Activated T-helper 2 cell treated with anti-CD3 and anti-CD28 coated beads, Interferon-gamma antibody, Interleukin-2, Interleukin-4, amounts not matched to agents 10 μg/mL and 5 μg/mL and 100 μg/mL, durations not matched to agents 14 hours and 24 hours and 36 hours (primary cell): ENCODE data around the gene SPOCK3. TPM values are rescaled to one million over a fixed set of nuclear protein-coding genes. Genes with fewer than 3 reads are reported as not detected.
"Not testable (repeated sequence)": the region's sequence is repeated elsewhere in the genome, so short reads cannot be mapped to it uniquely, and the experiment has no call there.

Experiments used
- DNase-seq: peaks from one replicate; pipeline ENCODE4 v3.0.0; 2021; ENCODE audit warnings: low spot score
- H3K27ac Mint-ChIP-seq: one replicate; pipeline ENCODE4 v1.8.0; 2021; ENCODE audit warnings: mixed read lengths
- H3K27me3 Mint-ChIP-seq: one replicate; pipeline ENCODE4 v1.8.0; 2021; ENCODE audit warnings: low read depth, mixed read lengths
- H3K36me3 Mint-ChIP-seq: one replicate; pipeline ENCODE4 v1.8.0; 2021; ENCODE audit warnings: low read depth, mixed read lengths
- H3K4me1 Mint-ChIP-seq: one replicate; pipeline ENCODE4 v1.8.0; 2021; ENCODE audit warnings: low read depth, mixed read lengths
- H3K4me3 Mint-ChIP-seq: one replicate; pipeline ENCODE4 v1.8.0; 2021; ENCODE audit warnings: low read depth, mild to moderate bottlenecking, moderate library complexity, mixed read lengths
- H3K9me3 Mint-ChIP-seq: one replicate; pipeline ENCODE4 v1.8.0; 2021; ENCODE audit warnings: mixed read lengths
- intact Hi-C: fragments of 100-400 bp; cut with micrococcal nuclease; formaldehyde crosslinking; loops from one replicate; pipeline ENCODE4 v1.15.1; 2023
- total RNA-seq: library from RNA; stranded (reverse); gene quantifications from 2 replicates; pipeline ENCODE4 v1.2.3, GENCODE V29; 2022

The SPOCK3 gene
- total RNA-seq = not detected in 2 replicates

- no peaks in the 10 kb centered on the region for H3K9me3 Mint-ChIP-seq
- H3K36me3 Mint-ChIP-seq = no peaks in the 10 kb centered on the region
- no peak for DNase-seq
- no peak within 1 kb of the TSS for H3K27ac Mint-ChIP-seq
- intact Hi-C loops = no loop called here
- H3K27me3 Mint-ChIP-seq = peaks cover 31% of the 10 kb centered on the region
- peak within 1 kb of the TSS; percentile 75 for H3K4me3 Mint-ChIP-seq
- H3K4me1 Mint-ChIP-seq = peaks cover 11% of the 10 kb centered on the region
These were observed at the start of gene SPOCK3 for GRCh38 chr4:167234316-167234881. SPOCK3 (minus strand) TSS chr4:167234494.

DNA sequence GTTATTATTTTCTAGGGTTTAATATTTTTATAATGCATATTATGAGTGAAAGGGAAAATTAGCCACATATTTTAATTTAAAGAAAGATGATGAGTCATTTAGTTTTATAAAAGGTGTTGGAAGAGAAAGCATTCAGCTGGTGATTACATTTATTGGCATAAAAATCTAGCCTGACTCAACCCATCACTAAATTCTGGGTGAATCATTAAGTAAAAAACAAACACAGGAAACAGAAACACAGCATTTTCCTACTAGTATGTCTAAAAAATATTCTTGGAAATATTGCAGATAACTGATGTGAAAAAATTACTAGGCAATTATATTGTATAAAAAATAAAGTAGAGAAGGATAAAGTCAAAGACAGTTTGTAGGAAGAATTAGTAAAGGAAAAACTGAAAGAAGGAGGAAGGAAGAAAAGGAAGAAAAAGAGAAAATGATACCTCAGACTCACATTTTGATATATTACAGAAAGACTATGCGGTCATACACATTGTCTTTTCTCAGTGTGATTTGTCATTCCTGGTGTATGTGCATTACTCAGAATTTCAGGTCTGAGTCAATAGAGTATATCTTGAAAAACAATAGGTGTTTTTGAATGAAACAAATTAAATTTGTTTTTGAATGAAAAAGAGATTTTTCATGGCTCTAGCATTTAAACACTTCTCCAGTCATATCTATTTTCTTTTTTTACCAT, 48.0 kb upstream of the SPOCK3 start:
- H3K36me3 Mint-ChIP-seq = no peaks in the 10 kb centered on the region
- DNase-seq = no peak
- no peak overlapping the region for H3K27ac Mint-ChIP-seq
- H3K9me3 Mint-ChIP-seq = peaks cover 16% of the 10 kb centered on the region
- H3K4me1 Mint-ChIP-seq = no peaks in the 10 kb centered on the region
- no peak overlapping the region for H3K4me3 Mint-ChIP-seq
- no peaks in the 10 kb centered on the region for H3K27me3 Mint-ChIP-seq
- intact Hi-C loops = no loop called here

DNA sequence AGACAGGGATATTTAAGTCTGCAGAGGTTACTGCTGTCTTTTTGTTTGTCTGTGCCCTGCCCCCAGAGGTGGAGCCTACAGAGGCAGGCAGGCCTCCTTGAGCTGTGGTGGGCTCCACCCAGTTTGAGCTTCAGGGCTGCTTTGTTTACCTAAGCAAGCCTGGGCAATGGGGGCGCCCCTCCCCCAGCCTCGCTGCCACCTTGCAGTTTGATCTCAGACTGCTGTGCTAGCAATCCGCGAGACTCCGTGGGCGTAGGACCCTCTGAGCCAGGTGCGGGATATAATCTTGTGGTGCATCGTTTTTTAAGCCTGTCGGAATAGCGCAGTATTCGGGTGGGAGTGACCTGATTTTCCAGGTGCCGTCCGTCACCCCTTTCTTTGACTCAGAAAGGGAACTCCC, 47.3 kb upstream of the SPOCK3 start:
- peaks cover 14% of the 10 kb centered on the region for H3K9me3 Mint-ChIP-seq
- H3K27me3 Mint-ChIP-seq, intact Hi-C loops, H3K4me1 Mint-ChIP-seq, H3K36me3 Mint-ChIP-seq, DNase-seq, H3K27ac Mint-ChIP-seq, H3K4me3 Mint-ChIP-seq: not testable (repeated sequence)

- no peak overlapping the region for H3K4me3 Mint-ChIP-seq
- no peaks in the 10 kb centered on the region for H3K27me3 Mint-ChIP-seq
- DNase-seq = no peak
- H3K4me1 Mint-ChIP-seq = no peaks in the 10 kb centered on the region
- no peak overlapping the region for H3K27ac Mint-ChIP-seq
- no peaks in the 10 kb centered on the region for H3K36me3 Mint-ChIP-seq
- intact Hi-C loops = no loop called here
- peaks cover 15% of the 10 kb centered on the region for H3K9me3 Mint-ChIP-seq
These were observed 40.1 kb upstream of the SPOCK3 start for GRCh38 chr4:167274351-167274750.

- Mint-ChIP-seq H3K4me3 (no peak overlapping the region), H3K36me3 (no peaks in the 10 kb centered on the region), H3K9me3 (peaks cover 13% of the 10 kb centered on the region), H3K4me1 (no peaks in the 10 kb centered on the region), H3K27ac (no peak overlapping the region), H3K27me3 (no peaks in the 10 kb centered on the region)
- no peak for DNase-seq
- intact Hi-C loops = no loop called here
These were observed 30.9 kb upstream of the SPOCK3 start for GRCh38 chr4:167265231-167265630.

GRCh38 chr4:167248271-167248670, 14.0 kb upstream of the SPOCK3 start:
- H3K36me3 Mint-ChIP-seq = no peaks in the 10 kb centered on the region
- H3K9me3 Mint-ChIP-seq = peaks cover 5% of the 10 kb centered on the region
- DNase-seq = no peak
- no peak overlapping the region for H3K4me3 Mint-ChIP-seq
- no peaks in the 10 kb centered on the region for H3K27me3 Mint-ChIP-seq
- intact Hi-C loops = no loop called here
- no peaks in the 10 kb centered on the region for H3K4me1 Mint-ChIP-seq
- H3K27ac Mint-ChIP-seq = no peak overlapping the region

DNA sequence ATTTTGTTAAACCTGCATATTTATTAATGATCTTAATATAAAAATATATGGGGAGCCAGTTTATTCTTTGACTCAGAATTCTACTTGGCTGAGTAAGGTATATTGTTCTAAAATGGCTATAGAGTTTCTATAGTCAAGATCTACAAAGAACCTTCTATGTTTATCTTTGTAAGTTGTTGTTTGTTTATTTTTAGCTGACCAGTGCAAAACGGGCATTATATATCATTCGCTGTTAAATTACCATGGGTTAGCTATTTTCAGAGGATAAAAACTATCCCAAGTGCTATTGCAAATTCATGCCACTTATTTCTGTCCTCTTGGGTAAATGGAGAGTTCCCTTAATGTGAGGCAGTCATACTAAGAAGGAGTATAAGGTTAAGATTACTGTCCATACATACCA, 5.3 kb upstream of the SPOCK3 start:
- no peaks in the 10 kb centered on the region for H3K9me3 Mint-ChIP-seq
- no peaks in the 10 kb centered on the region for H3K36me3 Mint-ChIP-seq
- H3K4me3 Mint-ChIP-seq = no peak overlapping the region
- H3K27me3 Mint-ChIP-seq = peaks cover 11% of the 10 kb centered on the region
- intact Hi-C loops = no loop called here
- DNase-seq = no peak
- H3K4me1 Mint-ChIP-seq = peaks cover 3% of the 10 kb centered on the region
- no peak overlapping the region for H3K27ac Mint-ChIP-seq

DNA sequence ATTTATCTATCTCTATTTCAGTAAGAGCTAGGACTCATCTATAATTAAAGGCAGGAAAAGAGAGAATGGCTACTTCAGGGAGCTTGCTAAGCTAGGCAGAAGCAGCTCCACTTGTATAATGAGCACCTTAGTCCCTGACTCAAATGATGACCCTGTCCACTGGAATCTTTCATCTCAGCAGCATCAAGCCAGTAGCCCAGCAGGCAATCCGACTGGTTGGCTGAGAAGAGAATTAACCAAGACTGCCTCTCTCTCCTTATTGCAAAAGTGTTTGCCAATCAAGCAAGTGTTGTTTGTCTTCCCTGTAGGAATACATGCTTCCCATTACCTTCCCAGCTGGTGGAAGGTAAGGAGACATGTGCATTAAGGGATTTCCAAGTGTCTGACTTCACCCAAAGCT, 3.9 kb upstream of the SPOCK3 start:
- Mint-ChIP-seq H3K27ac (no peak overlapping the region), H3K27me3 (peaks cover 22% of the 10 kb centered on the region), H3K9me3 (no peaks in the 10 kb centered on the region), H3K4me3 (no peak overlapping the region), H3K36me3 (no peaks in the 10 kb centered on the region), H3K4me1 (peaks cover 10% of the 10 kb centered on the region)
- no peak for DNase-seq
- intact Hi-C loops = no loop called here

- Mint-ChIP-seq H3K27ac (no peak overlapping the region), H3K36me3 (no peaks in the 10 kb centered on the region)
These were observed 494 bp downstream of the SPOCK3 start for GRCh38 chr4:167233685-167234315.

GRCh38 chr4:167232805-167233684, 1.2 kb downstream of the SPOCK3 start:
- peaks cover 31% of the 10 kb centered on the region for H3K27me3 Mint-ChIP-seq
- no peaks in the 10 kb centered on the region for H3K9me3 Mint-ChIP-seq
- DNase-seq = no peak
- intact Hi-C loops = no loop called here
- peaks cover 11% of the 10 kb centered on the region for H3K4me1 Mint-ChIP-seq
- H3K27ac Mint-ChIP-seq = no peak overlapping the region
- H3K4me3 Mint-ChIP-seq = no peak overlapping the region
- H3K36me3 Mint-ChIP-seq = no peaks in the 10 kb centered on the region

More at GRCh38 chr4:167233685-167234315, 494 bp downstream of the SPOCK3 start:
- Mint-ChIP-seq H3K9me3 (no peaks in the 10 kb centered on the region), H3K4me1 (peaks cover 11% of the 10 kb centered on the region), H3K4me3 (peak overlapping the region; percentile 75), H3K27me3 (peaks cover 31% of the 10 kb centered on the region)
- no peak for DNase-seq
- intact Hi-C loops = no loop called here

GRCh38 chr4:167230744-167231143, 3.5 kb downstream of the SPOCK3 start:
- H3K36me3 Mint-ChIP-seq = no peaks in the 10 kb centered on the region
- H3K4me1 Mint-ChIP-seq = peaks cover 11% of the 10 kb centered on the region
- intact Hi-C loops = no loop called here
- H3K9me3 Mint-ChIP-seq = no peaks in the 10 kb centered on the region
- no peak overlapping the region for H3K4me3 Mint-ChIP-seq
- no peak for DNase-seq
- peaks cover 30% of the 10 kb centered on the region for H3K27me3 Mint-ChIP-seq
- no peak overlapping the region for H3K27ac Mint-ChIP-seq

DNA sequence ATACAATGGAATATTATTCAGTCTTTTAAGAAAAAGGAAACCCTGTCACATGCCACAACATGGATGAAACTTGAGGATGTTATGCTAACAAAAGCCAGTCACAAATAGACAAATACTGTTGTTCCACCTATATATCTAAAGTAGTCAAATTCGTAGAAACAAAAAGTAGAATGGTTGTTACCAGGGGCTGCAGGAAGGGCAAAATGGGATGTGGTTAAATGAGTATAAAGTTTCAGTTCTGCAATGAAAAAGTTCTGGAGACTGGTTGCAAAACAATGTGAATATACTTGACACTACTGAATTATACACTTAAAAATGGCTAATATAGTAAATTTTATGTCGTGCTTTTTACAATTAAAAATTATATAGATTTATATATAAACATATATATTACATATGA, 12.2 kb downstream of the SPOCK3 start:
- Mint-ChIP-seq H3K36me3 (no peaks in the 10 kb centered on the region), H3K27ac (no peak overlapping the region), H3K4me3 (no peak overlapping the region), H3K4me1 (peaks cover 4% of the 10 kb centered on the region), H3K9me3 (no peaks in the 10 kb centered on the region), H3K27me3 (no peaks in the 10 kb centered on the region)
- DNase-seq = no peak
- intact Hi-C loops = no loop called here
